ENCODE measurements around the gene RHCG. TPM values are rescaled to one million over a fixed set of nuclear protein-coding genes. Genes with fewer than 3 reads are reported as not detected.

The RHCG gene
- total and polyA plus RNA-seq, 3 experiments from 2014 or later = not detected

GRCh38 chr15:89514186-89514585 lies 17.8 kb upstream of the RHCG start:
- POLR2A ChIA-PET = no interaction called here
- no peaks in the 10 kb centered on the region for H3K9me3 ChIP-seq (ENCODE audit: low read length)
- H3K27ac ChIP-seq (ENCODE audit: low read depth, low read length) = no peak overlapping the region
- Mint-ChIP-seq H3K4me3 (no peak overlapping the region), H3K4me1 (no peaks in the 10 kb centered on the region), H3K9me3 (no peaks in the 10 kb centered on the region), H3K27ac (no peak overlapping the region), H3K36me3 (no peaks in the 10 kb centered on the region), H3K27me3 (peaks cover 23 to 53% of the 10 kb centered on the region in 2 donors)
- H3K4me1 ChIP-seq (ENCODE audit: insufficient read depth, low read length) = no peaks in the 10 kb centered on the region
- no peaks in the 10 kb centered on the region for H3K27me3 ChIP-seq (ENCODE audit: insufficient read depth, low read length, poor library complexity, severe bottlenecking)
- no peak overlapping the region for H3K4me3 ChIP-seq (ENCODE audit: low read length)
- CTCF ChIA-PET = no interaction called here
- no peaks in the 10 kb centered on the region for H3K36me3 ChIP-seq (ENCODE audit: insufficient read depth, low read length)
- no peak for DNase-seq

GRCh38 chr15:89513284-89513683 lies 16.9 kb upstream of the RHCG start:
- Histone ChIP-seq H3K27me3 (ENCODE audit: insufficient read depth, low read length, poor library complexity, severe bottlenecking) (no peaks in the 10 kb centered on the region), H3K4me1 (ENCODE audit: insufficient read depth, low read length) (no peaks in the 10 kb centered on the region), H3K9me3 (ENCODE audit: low read length) (no peaks in the 10 kb centered on the region), H3K4me3 (ENCODE audit: low read length) (no peak overlapping the region), H3K36me3 (ENCODE audit: insufficient read depth, low read length) (no peaks in the 10 kb centered on the region), H3K27ac (ENCODE audit: low read depth, low read length) (no peak overlapping the region)
- H3K36me3 Mint-ChIP-seq = no peaks in the 10 kb centered on the region
- peaks cover 23 to 51% of the 10 kb centered on the region in 2 donors for H3K27me3 Mint-ChIP-seq
- no peak for DNase-seq
- no peaks in the 10 kb centered on the region for H3K4me1 Mint-ChIP-seq
- no peak overlapping the region for H3K4me3 Mint-ChIP-seq
- CTCF ChIA-PET = no interaction called here
- POLR2A ChIA-PET = no interaction called here
- H3K27ac Mint-ChIP-seq = no peak overlapping the region
- H3K9me3 Mint-ChIP-seq = no peaks in the 10 kb centered on the region

DNA sequence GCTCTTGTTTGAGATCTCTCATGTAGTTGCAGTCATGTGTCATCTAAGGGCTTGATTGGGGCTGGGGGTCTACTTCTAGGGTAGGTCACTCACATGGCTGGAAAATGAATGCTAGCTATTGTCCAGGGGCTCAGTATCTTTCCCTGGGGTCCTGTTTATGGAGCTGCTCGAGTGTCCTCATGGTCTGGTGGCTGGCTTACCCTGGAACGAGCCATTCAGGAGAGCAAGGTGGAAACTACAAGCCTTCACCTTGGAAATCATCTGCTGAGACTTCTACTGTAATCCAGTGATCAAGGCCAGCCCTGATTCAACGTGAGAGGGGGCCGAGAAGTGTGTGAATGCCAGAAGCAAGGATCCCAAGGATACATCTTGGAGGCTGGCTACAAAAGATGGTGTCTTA lies 16.2 kb upstream of the RHCG start:
- CTCF ChIA-PET = no interaction called here
- Histone ChIP-seq H3K36me3 (ENCODE audit: insufficient read depth, low read length) (no peaks in the 10 kb centered on the region), H3K9me3 (ENCODE audit: low read length) (no peaks in the 10 kb centered on the region), H3K27ac (ENCODE audit: low read depth, low read length) (no peak overlapping the region), H3K4me1 (ENCODE audit: insufficient read depth, low read length) (no peaks in the 10 kb centered on the region), H3K4me3 (ENCODE audit: low read length) (no peak overlapping the region), H3K27me3 (ENCODE audit: insufficient read depth, low read length, poor library complexity, severe bottlenecking) (no peaks in the 10 kb centered on the region)
- H3K9me3 Mint-ChIP-seq = no peaks in the 10 kb centered on the region
- no peak overlapping the region for H3K27ac Mint-ChIP-seq
- no peaks in the 10 kb centered on the region for H3K4me1 Mint-ChIP-seq
- peaks cover 23 to 51% of the 10 kb centered on the region in 2 donors for H3K27me3 Mint-ChIP-seq
- no peak for DNase-seq
- POLR2A ChIA-PET = no interaction called here
- H3K36me3 Mint-ChIP-seq = no peaks in the 10 kb centered on the region
- no peak overlapping the region for H3K4me3 Mint-ChIP-seq

GRCh38 chr15:89506026-89506686 lies 9.8 kb upstream of the RHCG start:
- no peaks in the 10 kb centered on the region for H3K27me3 ChIP-seq (ENCODE audit: insufficient read depth, low read length, poor library complexity, severe bottlenecking)
- H3K9me3 Mint-ChIP-seq = no peaks in the 10 kb centered on the region
- H3K4me3 ChIP-seq (ENCODE audit: low read length) = no peak overlapping the region
- no peak overlapping the region for H3K27ac Mint-ChIP-seq
- ChIA-PET POLR2A (no interaction called here), CTCF (no interaction called here)
- DNase-seq = no peak
- H3K4me1 ChIP-seq (ENCODE audit: insufficient read depth, low read length) = no peaks in the 10 kb centered on the region
- no peaks in the 10 kb centered on the region for H3K9me3 ChIP-seq (ENCODE audit: low read length)
- H3K36me3 ChIP-seq (ENCODE audit: insufficient read depth, low read length) = no peaks in the 10 kb centered on the region
- H3K27ac ChIP-seq (ENCODE audit: low read depth, low read length) = no peak overlapping the region
- H3K4me1 Mint-ChIP-seq = no peaks in the 10 kb centered on the region
- no peak overlapping the region for H3K4me3 Mint-ChIP-seq
- H3K27me3 Mint-ChIP-seq = peaks cover 31 to 52% of the 10 kb centered on the region in 2 donors
- no peaks in the 10 kb centered on the region for H3K36me3 Mint-ChIP-seq

DNA sequence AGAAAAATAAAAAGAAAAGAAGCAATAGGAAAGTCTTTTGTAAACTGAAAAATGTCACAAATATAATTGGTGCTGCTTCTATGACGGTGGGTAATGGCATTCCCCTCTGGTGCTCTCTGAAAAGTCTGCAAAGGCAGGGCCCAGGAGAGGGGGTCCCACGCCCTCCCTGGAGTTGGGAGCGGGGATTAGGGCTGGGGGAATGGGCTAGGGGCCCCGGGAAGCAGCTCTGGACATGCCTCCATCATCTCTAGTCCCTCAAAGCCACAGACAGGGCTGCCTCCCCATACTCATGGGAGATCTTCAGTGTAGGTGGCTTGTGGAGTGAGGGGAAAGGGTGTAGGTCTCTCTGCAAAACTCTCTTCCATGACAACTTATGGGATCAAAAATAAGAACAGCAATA lies 7.8 kb upstream of the RHCG start:
- no peak overlapping the region for H3K27ac ChIP-seq (ENCODE audit: low read depth, low read length)
- ChIA-PET CTCF (no interaction called here), POLR2A (no interaction called here)
- no peaks in the 10 kb centered on the region for H3K4me1 ChIP-seq (ENCODE audit: insufficient read depth, low read length)
- H3K4me3 ChIP-seq (ENCODE audit: low read length) = no peak overlapping the region
- no peak overlapping the region for H3K27ac Mint-ChIP-seq
- peaks cover 0 to 2% (median 0%) of the 10 kb centered on the region in 5 donors for H3K9me3 Mint-ChIP-seq
- peaks cover 38 to 60% of the 10 kb centered on the region in 2 donors for H3K27me3 Mint-ChIP-seq
- H3K36me3 Mint-ChIP-seq = no peaks in the 10 kb centered on the region
- H3K27me3 ChIP-seq (ENCODE audit: insufficient read depth, low read length, poor library complexity, severe bottlenecking) = no peaks in the 10 kb centered on the region
- no peak overlapping the region for H3K4me3 Mint-ChIP-seq
- H3K4me1 Mint-ChIP-seq = no peaks in the 10 kb centered on the region
- H3K9me3 ChIP-seq (ENCODE audit: low read length) = no peaks in the 10 kb centered on the region
- H3K36me3 ChIP-seq (ENCODE audit: insufficient read depth, low read length) = no peaks in the 10 kb centered on the region
- DNase-seq = no peak

DNA sequence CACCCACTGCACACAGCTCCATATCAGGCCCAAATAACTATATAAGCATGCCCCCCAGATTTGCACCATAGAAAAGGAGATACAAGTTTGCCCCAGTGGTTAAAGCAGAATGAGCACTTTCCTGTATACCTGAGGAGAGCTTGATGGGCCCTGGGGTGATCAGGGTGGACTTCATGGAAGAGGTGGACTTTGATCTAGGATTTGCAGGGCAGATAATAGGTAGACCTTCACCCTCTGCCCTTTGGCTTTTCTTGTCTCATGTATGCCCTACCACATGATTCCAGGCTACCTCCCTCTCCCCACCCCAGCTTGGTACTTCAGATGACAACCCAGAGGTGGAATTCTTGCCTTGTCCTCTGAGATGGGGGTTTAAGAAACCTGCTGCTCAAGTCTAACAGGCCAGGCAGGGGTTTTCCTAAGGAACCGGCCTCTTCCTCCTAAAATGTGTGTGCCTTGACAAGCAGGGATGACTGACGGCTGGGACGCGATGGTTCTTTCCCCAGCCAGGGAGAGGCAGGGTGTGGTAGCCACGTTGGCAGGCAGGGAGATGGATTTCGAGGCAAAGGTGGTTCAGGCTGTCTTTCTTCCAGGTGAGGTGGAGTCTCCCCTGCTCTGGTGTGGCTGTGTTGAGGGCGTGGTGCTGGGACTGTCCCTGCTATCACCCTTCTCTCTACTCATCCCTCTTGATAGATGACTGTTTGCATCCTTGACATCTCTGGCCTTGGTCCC lies 6.6 kb upstream of the RHCG start:
- ChIA-PET CTCF (no interaction called here), POLR2A (no interaction called here)
- no peak overlapping the region for H3K27ac ChIP-seq (ENCODE audit: low read depth, low read length)
- H3K4me3 Mint-ChIP-seq = no peak overlapping the region
- H3K36me3 Mint-ChIP-seq = no peaks in the 10 kb centered on the region
- H3K4me3 ChIP-seq (ENCODE audit: low read length) = no peak overlapping the region
- H3K9me3 ChIP-seq (ENCODE audit: low read length) = no peaks in the 10 kb centered on the region
- no peak for DNase-seq
- H3K4me1 ChIP-seq (ENCODE audit: insufficient read depth, low read length) = no peaks in the 10 kb centered on the region
- H3K9me3 Mint-ChIP-seq = peaks cover 0 to 2% (median 0%) of the 10 kb centered on the region in 5 donors
- H3K36me3 ChIP-seq (ENCODE audit: insufficient read depth, low read length) = no peaks in the 10 kb centered on the region
- H3K27me3 Mint-ChIP-seq = peaks cover 47 to 71% of the 10 kb centered on the region in 2 donors
- H3K27ac Mint-ChIP-seq = peak overlapping the region in 1 of 8 donors; percentile 86
- H3K4me1 Mint-ChIP-seq = no peaks in the 10 kb centered on the region
- H3K27me3 ChIP-seq (ENCODE audit: insufficient read depth, low read length, poor library complexity, severe bottlenecking) = no peaks in the 10 kb centered on the region

- Histone ChIP-seq H3K9me3 (ENCODE audit: low read length) (no peaks in the 10 kb centered on the region), H3K4me1 (ENCODE audit: insufficient read depth, low read length) (no peaks in the 10 kb centered on the region), H3K27me3 (ENCODE audit: insufficient read depth, low read length, poor library complexity, severe bottlenecking) (peaks cover 4% of the 10 kb centered on the region), H3K27ac (ENCODE audit: low read depth, low read length) (no peak overlapping the region), H3K4me3 (ENCODE audit: low read length) (no peak overlapping the region), H3K36me3 (ENCODE audit: insufficient read depth, low read length) (no peaks in the 10 kb centered on the region)
- H3K9me3 Mint-ChIP-seq = peaks cover 0 to 2% (median 0%) of the 10 kb centered on the region in 5 donors
- peaks cover 51 to 74% of the 10 kb centered on the region in 2 donors for H3K27me3 Mint-ChIP-seq
- peaks cover 0 to 4% (median 3%) of the 10 kb centered on the region in 3 donors for H3K4me1 Mint-ChIP-seq
- ChIA-PET CTCF (no interaction called here), POLR2A (no interaction called here)
- H3K4me3 Mint-ChIP-seq = no peak overlapping the region
- H3K36me3 Mint-ChIP-seq = no peaks in the 10 kb centered on the region
- peak overlapping the region in 1 of 8 donors; percentile 68 for H3K27ac Mint-ChIP-seq
- no peak for DNase-seq
These were observed 5.3 kb upstream of the RHCG start for GRCh38 chr15:89501646-89502045.

DNA sequence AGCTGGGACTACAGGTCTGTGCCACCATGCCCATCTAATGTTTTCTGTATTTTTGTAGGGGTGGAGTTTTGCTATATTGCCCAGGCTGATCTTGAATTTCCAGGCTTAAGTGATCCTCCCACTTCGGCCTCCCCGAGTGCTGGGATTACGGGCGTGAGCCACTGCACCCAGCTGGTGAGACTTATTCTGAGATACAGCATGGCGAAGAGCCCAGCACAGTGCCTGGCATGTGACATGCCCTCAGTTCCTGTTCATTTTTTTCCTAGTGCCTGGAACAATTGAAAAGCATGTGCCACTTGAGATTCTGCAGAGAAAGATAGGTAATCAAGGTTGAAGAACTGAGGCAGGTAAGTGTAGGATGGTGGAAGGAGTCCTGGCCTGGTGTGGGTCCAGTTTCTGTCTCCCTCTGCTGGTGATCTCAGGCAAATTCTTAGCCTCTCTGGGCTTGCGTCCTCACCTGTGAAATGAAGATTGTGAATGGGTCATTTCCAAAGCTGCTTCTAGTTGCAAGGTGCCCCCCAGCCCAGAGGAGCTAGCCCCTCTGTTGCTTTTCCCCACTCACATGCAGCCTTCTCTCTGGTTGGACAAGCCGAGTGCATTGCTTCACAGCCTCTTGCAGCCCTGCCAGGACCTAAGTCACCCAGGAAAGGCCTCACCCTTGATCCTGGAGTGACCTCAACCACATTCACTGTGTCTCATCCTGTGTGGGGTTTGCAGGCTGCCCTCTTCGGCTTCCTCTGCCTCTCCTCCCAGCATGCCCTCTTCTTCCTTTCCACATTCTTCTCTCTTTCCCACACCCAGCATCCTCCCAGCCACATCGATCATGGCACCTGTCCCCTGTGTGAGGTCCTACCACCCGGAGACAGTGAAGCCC lies 4.3 kb upstream of the RHCG start:
- ChIA-PET POLR2A (interaction anchor here (0.6 kb wide), 1 partner anchor 585 kb away, joined by 3 read pairs; no protein-coding TSS in a partner anchor), CTCF (no interaction called here)
- Mint-ChIP-seq H3K4me1 (peaks cover 0 to 12% (median 6%) of the 10 kb centered on the region in 3 donors), H3K36me3 (no peaks in the 10 kb centered on the region), H3K9me3 (peaks cover 0 to 2% (median 0%) of the 10 kb centered on the region in 5 donors), H3K27me3 (peaks cover 56 to 80% of the 10 kb centered on the region in 2 donors), H3K4me3 (no peak overlapping the region), H3K27ac (no peak overlapping the region)
- no peaks in the 10 kb centered on the region for H3K9me3 ChIP-seq (ENCODE audit: low read length)
- peaks cover 10% of the 10 kb centered on the region for H3K27me3 ChIP-seq (ENCODE audit: insufficient read depth, low read length, poor library complexity, severe bottlenecking)
- H3K4me1 ChIP-seq (ENCODE audit: insufficient read depth, low read length) = no peaks in the 10 kb centered on the region
- no peaks in the 10 kb centered on the region for H3K36me3 ChIP-seq (ENCODE audit: insufficient read depth, low read length)
- no peak overlapping the region for H3K4me3 ChIP-seq (ENCODE audit: low read length)
- H3K27ac ChIP-seq (ENCODE audit: low read depth, low read length) = no peak overlapping the region
- DNase-seq = no peak
